GM19324 (cell line): ENCODE results near the gene TMEM170B.
"Not testable (repeated sequence)": the region's sequence is repeated elsewhere in the genome, so short reads cannot be mapped to it uniquely, and the experiment has no call there.

Source experiments
- ATAC-seq: cut with Tn5 transposase; IDR thresholded peaks from one replicate; pipeline ENCODE4 v1.9.1; 2021; ENCODE audit warnings: mild to moderate bottlenecking, moderate library complexity; ENCODE audit not compliant: unreplicated experiment, low FRiP score

The TMEM170B gene

GRCh38 chr6:11527274-11527870 is 10.2 kb upstream of the TMEM170B start:
- ATAC-seq: no peak

GRCh38 chr6:11528996-11529395 is 8.6 kb upstream of the TMEM170B start:
- ATAC-seq: no peak

DNA sequence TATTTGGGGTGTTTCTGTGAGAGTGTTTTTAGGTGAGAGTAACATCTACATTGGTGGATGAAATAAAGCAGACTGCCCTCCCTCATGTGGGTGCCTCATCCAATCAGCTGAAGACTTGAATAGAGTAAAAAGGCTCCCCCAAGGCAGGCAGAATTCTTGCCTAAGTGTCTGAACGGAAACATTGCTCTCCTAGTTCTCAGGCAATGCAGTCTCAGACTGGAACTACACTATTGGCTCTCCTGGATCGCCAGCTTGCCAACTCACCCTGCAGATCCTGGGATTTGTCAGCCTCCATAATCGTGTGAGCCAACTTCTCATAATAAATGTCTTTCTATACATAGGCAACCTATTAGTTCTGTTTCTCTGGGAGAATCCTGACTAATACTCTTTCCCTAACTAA is 5.5 kb upstream of the TMEM170B start:
- ATAC-seq: no peak

DNA sequence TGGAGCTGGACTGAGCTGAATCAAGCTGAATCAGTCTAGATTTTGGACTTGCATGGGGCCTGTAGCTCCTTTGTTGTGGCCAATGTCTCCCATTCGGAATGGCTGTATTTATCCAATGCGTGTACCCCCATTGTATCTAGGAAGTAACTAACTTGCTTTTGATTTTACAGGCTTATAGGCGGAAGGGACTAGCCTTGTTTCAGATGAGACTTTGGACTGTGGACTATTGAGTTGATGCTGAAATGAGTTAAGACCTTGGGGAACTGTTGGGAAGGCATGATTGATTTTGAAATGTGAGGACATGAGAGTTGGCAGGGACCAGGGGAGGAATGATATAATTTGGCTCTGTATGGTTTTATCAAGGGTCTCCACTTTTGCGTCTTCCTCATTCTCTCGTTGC is 3.0 kb upstream of the TMEM170B start:
- ATAC-seq: no peak

- ATAC-seq: no peak
Observed at GRCh38 chr6:11535801-11536230, 1.7 kb upstream of the TMEM170B start.

DNA sequence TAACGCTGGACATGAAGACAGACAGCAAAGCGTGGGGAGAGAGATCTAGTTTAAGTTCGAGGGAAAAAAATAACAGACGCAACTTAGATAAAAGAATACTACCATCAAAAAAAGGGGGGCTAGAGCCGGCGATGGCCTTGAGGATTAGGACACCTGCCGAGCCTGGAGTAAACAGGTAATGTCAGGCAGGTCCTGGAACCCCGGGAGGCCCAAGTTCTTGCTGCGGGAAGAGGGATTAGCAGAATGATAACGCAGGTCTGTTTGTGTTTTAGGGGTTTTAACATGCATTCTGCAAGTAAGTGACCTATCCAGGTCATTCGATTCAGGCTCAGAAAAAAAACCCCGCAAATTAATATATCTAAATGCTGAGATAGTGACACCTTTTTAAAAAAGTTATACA is 754 bp upstream of the TMEM170B start:
- ATAC-seq: no peak

DNA sequence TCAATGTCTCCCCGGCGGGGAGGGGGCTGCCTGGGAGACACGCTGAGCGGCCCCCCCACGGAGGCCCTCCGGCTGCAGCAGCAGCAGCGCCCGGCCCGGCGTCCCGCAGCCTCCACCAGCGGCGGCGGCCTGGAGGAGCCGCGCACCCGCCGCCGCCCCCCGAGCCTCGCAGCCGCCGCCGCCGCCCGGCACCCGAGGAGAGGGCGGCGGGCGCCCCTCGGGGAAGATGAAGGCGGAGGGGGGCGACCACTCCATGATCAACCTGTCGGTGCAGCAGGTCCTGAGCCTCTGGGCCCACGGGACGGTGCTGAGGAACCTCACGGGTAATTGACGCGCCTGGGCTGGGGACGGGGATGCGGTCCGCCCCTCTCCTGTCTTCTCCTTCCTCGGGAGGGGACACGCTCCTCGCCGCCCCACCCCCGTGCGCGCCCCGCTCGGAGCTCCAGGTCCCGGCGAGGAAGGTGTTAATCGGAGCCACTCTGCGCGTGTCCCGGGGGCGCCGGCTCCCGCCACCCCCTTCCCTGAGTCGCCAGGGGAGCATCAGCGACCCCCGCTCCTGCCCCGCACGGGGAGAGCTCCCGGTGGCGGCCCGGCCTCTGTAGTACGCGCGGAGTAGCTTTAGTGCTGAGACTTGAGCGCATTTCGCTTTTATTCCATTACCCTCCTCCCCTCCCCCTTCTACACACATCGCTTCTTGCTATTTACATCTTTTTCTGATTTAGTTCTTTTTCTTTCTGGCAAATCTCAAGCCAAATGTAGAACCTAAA is 686 bp downstream of the TMEM170B start:
- no peak for ATAC-seq

DNA sequence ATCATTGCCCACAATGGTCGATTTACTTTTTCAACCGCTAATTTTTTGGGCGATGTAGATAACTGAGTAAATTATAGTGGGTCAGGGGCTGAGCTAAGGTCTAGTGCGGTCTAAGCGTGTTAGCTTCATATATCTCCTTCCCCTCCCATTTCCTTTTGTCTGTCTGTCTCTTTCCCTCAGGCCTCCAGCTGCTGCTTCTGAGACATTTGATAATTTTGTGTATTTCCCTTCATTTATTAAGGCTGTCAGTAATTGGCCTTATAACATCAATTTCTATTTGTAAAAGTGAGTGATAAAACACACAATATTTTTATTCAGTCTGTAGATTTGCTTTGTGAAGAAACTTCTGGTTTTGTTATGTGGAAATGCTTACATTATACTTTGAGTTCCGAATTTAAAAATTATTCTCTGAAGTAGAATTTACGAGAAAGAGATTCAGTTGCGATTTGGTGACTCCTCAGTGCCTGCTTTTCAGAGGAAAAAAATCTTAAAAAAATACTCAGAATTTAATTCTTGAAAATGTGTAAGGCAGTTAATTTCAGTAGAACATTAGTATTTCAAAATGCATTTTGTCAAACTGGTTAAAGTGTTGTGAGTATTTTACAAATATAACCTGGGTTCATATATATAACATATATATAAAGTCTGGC is 1.4 kb downstream of the TMEM170B start:
- ATAC-seq: no peak

- ATAC-seq: no peak
Observed at GRCh38 chr6:11542863-11543262, 5.3 kb downstream of the TMEM170B start.

GRCh38 chr6:11543919-11544518 is 6.5 kb downstream of the TMEM170B start:
- no peak for ATAC-seq

- not testable (repeated sequence) for ATAC-seq
Observed at GRCh38 chr6:11547846-11548245, 10.3 kb downstream of the TMEM170B start.

- ATAC-seq: not testable (repeated sequence)
Observed at GRCh38 chr6:11548578-11548977, 11.0 kb downstream of the TMEM170B start.

DNA sequence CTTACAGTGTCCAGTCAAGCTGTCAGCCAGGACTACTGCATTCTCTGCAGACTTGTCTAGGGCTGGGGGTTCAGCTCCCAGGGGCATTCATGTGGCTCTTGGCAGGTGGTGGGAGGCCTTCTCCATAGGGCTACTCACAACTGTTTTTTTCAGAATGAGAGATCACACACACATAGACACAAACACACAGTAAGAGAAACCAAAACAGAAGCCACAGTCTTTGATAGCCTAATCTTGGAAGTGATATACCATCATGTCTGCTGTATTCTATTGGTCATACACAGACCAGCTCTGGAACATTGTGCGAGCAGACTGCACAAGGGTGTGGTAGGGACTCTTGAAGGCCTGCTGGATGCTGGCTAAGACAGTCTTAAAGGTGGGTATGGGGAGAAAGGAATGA is 13.5 kb downstream of the TMEM170B start:
- ATAC-seq: no peak

GRCh38 chr6:11552442-11552841 is 14.9 kb downstream of the TMEM170B start:
- no peak for ATAC-seq

- no peak for ATAC-seq
Observed at GRCh38 chr6:11553824-11554223, 16.3 kb downstream of the TMEM170B start.

GRCh38 chr6:11556309-11556708 is 18.8 kb downstream of the TMEM170B start:
- no peak for ATAC-seq

DNA sequence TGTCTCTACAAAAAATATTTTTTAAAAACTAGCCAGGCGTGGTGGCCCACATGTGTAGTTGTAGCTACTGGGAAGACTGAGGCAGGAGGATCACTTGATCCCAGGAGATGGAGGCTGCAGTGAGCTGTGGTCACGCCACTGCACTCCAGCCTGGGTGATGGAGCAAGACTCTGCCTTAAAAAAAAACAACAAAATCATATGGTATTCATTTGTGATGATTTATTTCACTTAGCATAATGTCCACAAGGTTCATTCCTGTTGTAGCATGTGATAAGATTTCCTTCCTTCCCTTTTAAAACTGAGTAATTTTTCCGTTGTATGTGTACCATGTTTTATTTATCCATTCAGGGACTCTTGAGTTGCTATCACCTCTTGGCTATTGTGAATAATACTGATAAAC is 26.2 kb downstream of the TMEM170B start:
- ATAC-seq: no peak

GRCh38 chr6:11566609-11567008 is 29.1 kb downstream of the TMEM170B start:
- ATAC-seq: no peak

GRCh38 chr6:11571073-11571472 is 33.5 kb downstream of the TMEM170B start:
- ATAC-seq: no peak

- ATAC-seq: peak; percentile 91
Observed at GRCh38 chr6:11575408-11576033, 38.0 kb downstream of the TMEM170B start.
